GM19043 (cell line): ENCODE measurements around the gene MRGPRX3.
"Not testable (repeated sequence)": the region's sequence is repeated elsewhere in the genome, so short reads cannot be mapped to it uniquely, and the experiment has no call there.

ENCODE experiments used
- ATAC-seq: cut with Tn5 transposase; IDR thresholded peaks from one replicate; pipeline ENCODE4 v1.9.1; 2021; ENCODE audit warnings: low read depth; ENCODE audit not compliant: unreplicated experiment

Gene MRGPRX3

DNA sequence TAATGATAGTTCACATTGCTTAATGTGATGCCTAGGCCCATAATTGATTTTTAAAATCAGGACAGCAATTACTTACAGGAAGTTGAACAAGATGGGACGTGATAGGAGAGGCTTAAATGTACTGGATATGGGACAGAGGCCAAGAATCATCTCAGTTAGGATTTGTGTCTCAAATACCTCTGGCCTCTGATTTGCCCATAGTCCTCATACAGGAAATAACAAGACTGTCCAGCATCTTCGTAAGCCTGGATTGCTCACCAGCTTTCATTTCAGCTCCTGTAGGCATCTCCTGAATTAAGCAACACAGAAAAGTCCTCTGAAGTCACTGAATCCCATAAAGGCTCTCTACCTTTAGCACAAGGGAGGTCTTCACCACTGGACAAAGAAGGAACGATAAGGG is at the start of gene MRGPRX3:
TSS of gene MRGPRX3 (plus strand) at position 231 of the 400 bp plus-strand sequence. CDS start 4,632 bp downstream, outside the sequence.
- ATAC-seq: no peak

DNA sequence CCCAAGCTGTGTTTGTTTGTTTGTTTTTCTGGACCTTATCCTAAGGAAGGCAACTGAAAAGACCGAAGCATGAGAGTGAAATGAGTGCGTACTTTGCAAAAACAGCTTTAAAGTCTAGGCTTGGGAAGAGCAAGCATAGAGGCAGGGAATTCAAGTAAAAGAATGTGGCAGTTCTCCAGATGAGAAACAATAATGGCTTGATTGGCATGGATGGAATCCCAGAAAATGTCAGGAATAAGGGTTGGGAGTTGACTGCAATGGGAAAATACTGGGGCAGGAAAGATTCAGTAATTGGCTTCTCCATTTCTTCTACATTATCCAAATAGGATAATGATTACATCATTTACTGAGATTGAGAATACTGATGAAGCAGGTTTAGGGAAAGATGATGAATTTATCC is 44.0 kb upstream of the MRGPRX3 start:
- ATAC-seq: no peak

DNA sequence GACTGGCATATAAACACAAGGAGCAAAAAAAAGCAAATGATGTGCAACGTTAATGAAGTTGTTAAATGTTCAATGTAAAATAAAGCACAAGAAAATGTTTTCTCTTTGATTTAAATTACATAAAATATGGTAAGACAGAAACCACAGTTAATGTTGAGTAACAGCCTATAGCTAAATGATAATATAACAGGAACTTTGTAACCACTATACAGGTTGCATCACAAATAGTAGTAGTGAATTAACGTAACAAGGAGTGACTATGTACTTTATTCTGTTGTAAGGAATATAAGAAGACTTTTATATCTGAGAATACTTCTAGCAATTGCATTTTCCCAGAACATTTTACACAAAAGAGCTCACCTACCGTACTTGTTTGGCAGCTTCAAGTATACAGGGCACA is 43.4 kb upstream of the MRGPRX3 start:
- no peak for ATAC-seq

DNA sequence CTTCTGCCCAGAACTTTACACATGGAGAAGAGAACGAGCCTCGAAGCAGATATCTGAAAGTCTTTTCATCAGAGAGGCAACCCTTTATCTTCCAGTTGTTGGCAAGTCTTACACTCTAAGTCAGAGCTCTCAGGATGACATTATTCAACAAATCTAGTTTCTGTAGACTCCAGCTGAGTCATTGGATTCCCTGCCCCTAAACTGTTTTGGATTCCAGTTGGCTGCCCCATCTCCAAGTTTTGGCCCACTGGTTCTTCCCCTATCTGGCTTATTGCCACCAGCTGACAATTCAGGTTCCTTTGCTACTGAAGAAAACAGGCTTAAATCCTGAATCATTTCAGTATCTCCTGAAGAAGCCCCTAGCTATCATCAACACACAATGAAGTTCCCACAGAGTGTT is 40.6 kb upstream of the MRGPRX3 start:
- no peak for ATAC-seq

DNA sequence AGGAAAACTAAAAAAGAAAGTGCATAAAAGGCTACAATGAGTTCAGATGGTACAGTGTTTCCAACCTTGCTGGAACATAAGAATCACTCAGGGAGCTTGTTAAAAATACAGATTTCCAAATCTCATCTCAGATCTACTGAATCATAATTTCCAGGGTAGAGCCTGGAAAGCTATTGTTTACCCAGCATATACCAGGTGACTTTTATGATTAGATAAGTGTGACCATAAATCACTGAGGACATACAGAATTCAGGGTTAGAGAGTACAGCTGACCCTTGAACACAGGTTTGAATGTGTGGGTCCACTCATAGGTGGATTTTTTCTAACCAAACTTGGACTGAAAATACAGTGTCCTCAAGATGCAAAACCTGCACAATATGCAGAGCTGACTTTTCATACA is 38.4 kb upstream of the MRGPRX3 start:
- no peak for ATAC-seq

DNA sequence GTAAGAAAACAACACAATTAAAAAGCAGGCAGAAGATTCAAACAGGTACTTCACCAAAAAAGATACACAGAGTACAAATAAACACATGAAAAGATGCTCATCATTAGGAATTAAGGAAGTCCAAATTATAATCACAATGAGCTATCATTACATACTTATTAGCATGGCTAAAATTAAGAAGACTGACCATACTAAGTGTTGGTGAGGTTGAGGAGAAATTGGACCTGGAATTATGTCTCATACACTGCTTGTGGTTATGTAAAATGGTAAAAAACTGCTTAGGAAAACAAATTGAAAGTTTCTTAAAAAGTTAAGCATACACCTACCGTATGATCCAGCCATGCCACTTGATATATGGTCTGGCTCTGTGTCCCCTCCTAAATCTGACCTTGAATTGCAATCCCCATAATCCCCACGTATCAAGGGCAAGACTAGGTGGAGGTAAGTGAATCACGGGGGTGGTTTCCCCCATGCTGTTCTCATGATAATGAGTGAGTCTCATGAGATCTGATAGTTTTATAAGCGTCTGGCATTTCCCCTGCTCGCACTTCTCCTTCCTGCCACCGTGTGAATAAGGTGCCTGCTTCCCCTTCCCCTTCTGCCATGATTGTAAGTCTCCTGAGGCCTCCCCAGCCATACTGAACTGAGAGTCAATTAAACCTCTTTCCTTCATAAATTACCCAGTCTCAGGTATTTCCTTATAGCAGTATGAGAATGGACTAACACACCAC is 31.3 kb upstream of the MRGPRX3 start:
- ATAC-seq: no peak

DNA sequence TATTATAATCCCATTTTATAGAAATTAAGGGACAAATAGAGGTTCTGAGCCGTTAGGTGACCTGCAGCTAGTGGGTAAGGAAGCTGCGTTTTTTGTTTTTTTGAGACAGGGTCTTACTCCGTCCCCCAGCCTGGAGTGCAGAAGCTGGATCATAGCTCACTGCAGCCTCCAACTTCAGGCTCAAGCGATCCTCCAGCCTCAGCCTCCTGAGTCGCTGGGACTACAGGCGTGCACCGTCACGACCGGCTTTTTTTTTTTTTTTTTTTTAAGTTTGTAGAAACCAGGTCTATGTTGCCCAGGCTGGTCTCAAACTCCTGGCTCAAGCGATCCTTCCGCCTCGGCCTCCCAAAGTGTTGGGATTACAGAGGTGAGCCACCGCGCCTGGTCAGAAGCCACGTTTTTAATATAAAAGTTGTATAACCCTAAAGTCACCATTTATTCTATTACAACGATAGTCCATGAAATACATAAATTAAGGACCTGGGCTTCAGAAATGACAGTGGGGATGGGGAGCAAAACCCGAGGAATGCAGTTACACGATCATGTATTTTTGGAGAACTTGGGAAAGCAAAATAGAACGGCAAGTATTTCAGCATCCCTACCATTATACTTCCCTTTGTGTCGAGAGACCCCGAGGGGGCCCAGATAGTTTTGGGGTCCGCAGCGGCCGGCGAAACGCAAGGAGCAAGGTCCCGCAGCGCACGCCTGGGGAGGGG is 27.1 kb upstream of the MRGPRX3 start:
- ATAC-seq: no peak

DNA sequence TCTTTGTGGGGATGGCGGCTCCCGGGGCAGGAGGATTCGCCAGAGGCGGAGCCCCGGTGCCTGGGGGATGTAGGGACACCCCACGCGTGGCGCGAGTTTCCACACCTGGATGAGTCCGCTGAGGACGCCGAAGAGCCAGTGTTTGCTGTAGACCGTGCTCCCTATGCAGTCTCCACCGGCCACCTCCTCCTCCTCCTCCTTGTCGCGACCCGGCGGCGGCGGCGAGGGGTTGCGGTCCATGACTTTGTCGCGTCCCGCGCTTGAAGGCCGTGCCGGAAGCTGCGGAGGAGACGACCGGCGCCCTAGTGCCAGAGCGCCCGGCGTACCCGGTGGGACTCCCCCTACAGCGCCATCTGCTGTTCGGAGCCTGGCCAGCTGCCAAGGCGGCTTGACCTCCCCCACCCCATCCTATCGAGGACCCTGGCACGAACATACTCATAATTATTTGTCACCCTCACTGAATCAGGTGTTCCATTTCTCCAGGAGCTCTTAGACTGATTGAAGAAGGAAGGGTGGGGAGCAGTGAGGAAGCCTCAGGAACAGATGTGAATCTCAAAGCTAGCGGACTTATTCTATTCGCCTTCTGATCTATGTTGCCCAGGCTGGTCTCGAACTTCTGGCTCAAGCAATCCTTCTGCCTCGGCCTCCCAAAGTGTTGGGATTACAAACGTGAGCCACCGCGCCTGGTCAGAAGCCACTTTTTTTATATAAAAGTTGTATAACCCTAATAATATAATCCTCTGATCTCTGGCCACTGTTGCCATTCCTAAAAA is 26.4 kb upstream of the MRGPRX3 start, which contains the start of gene SAAL1:
TSS of gene SAAL1 (minus strand) at position 281 of the 773 bp plus-strand sequence. CDS start at position 240, 41 bp downstream.
- ATAC-seq: peak; percentile 95

DNA sequence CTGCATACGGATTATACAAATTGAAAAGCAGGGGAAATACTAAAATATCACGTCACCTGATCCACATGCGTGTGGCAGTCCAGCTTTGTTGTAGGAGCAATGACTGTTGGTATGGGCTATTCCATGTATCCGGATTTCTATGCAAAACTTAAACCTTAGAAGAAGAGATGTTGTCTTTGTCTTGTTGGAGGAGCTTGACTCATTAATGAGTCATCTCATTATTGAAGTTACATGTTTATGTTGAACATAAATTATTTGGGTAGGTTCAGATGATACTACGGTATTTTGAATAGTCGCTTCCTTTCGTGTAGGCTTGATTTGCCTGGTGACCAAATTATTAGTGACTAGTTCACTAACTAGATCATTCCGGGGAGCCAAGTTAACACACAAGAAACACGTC is 25.7 kb upstream of the MRGPRX3 start:
- no peak for ATAC-seq

DNA sequence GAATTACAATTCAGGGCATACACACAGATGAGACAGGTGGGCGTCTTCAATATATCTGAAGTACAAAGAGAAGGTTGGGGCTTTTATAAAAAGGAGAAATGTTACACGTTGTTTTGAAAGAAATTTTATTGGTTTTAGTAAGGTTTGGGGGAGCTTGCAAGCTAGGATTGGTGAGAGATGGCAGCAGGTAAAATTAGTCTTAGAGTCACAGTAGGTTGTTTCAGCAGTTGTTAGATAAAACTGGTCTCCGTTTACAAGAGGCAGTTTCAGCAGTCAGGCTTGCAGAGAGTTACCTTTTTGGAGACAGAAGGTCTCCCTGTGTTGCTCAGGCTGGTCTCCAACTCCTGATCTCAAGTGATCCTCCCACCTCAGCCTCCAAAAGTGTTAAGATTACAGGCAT is 24.1 kb upstream of the MRGPRX3 start:
- no peak for ATAC-seq

DNA sequence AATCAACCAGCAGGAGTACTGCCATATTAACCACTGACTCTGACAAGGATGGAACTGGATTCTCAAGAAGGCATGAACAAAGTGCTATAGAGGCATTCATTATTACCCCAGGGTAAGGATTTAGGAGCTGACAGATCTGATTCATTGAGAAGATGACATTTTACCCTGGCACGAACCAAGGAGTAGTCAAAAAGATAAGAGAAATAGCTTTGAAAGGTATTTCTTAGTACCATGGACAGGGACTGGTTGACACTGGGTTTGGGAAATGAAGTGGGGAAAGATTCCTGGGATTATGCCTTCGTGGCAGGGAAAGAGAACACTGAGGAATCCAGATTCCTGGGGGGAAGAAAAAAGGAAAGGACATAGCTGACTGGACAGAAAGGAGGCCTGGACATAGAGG is 21.4 kb upstream of the MRGPRX3 start:
- ATAC-seq: no peak

DNA sequence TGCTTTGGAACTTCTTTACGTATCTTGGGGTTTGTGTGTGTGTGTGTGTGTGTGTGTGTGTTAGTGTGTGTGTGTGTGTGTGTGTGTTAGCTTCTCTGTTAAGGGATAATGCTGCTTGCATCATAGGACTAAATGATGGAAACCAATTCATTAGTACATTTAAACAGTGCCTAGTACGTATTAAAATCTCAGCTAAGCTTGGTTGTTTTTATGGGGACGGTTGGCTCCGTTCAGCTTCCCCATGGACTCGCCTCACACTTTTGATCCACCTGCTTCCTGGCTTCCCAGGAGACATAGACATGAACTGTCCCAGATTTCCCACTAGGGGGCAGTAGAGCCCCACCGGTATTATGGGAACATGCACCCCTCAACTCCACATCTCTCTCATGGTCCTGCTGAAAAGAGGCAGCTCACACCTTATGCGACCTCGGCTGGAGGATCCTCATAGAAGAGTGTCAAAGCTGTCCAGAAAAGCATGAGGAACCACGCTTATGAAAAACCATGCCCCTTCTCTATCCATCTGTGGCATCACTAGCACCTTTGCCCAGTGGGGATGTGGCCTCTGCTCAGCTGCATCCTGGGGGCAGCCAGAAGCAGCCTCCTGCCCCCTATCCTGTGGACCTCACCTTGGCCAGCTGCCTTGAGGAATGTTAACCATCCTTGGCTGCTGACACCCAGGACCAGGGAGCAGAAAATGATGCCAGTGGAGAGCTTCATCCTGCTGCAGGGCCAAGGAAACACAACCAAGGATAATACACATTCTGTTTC is 16.8 kb upstream of the MRGPRX3 start:
- ATAC-seq: peak; percentile 77

DNA sequence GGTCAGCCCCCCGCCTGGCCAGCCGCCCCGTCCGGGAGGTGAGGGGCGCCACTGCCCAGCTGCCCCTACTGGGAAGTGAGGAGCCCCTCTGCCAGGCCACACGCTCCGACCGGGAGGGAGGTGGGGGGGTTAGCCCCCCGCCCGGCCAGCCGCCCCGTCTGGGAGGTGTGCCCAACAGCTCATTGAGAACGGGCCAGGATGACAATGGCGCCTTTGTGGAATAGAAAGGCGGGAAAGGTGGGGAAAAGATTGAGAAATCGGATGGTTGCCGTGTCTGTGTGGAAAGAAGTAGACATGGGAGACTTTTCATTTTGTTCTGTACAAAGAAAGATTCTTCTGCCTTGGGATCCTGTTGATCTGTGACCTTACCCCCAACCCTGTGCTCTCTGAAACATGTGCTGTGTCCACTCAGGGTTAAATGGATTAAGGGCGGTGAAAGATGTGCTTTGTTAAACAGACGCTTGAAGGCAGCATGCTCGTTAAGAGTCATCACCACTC is 11.0 kb upstream of the MRGPRX3 start:
- not testable (repeated sequence) for ATAC-seq

DNA sequence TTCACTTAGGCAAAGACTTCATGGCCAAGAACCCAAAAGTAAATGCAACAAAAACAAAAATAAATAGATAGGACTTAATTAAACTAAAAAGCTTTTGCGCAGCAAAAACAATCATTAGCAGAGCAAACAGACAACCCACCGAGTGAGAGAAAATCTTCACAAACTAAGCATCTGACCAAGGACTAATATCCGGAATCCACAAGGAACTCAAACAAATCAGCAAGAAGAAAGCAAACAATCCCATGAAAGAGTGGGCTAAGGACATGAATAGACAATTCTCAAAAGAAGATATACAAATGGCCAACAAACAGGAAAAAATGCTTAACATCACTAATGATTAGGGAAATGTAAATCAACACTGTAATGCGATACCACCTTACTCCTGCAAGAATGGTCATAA is 1.3 kb upstream of the MRGPRX3 start:
- ATAC-seq: not testable (repeated sequence)

DNA sequence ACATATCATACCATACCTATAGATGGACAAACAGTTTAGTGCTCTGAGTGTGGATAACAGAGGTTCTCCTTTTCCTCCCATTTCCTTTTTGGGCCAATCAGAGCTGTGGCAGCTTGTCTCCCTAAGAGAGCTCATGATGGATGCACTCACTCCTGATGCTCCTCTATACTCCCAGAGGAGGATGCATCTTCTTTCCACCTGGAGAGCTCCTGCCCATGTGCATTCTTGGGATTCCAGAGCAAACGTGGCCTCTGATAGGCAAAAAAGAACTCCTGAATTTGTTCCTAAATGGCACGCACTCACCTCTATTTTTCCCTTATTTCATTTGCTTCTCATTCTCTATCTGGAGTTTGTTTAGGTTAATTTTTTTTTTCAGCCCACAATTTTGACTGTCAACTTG is 2.9 kb downstream of the MRGPRX3 start:
- ATAC-seq: no peak

DNA sequence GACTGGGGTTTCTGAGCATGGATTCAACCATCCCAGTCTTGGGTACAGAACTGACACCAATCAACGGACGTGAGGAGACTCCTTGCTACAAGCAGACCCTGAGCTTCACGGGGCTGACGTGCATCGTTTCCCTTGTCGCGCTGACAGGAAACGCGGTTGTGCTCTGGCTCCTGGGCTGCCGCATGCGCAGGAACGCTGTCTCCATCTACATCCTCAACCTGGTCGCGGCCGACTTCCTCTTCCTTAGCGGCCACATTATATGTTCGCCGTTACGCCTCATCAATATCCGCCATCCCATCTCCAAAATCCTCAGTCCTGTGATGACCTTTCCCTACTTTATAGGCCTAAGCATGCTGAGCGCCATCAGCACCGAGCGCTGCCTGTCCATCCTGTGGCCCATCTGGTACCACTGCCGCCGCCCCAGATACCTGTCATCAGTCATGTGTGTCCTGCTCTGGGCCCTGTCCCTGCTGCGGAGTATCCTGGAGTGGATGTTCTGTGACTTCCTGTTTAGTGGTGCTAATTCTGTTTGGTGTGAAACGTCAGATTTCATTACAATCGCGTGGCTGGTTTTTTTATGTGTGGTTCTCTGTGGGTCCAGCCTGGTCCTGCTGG is 4.9 kb downstream of the MRGPRX3 start:
- ATAC-seq: no peak

DNA sequence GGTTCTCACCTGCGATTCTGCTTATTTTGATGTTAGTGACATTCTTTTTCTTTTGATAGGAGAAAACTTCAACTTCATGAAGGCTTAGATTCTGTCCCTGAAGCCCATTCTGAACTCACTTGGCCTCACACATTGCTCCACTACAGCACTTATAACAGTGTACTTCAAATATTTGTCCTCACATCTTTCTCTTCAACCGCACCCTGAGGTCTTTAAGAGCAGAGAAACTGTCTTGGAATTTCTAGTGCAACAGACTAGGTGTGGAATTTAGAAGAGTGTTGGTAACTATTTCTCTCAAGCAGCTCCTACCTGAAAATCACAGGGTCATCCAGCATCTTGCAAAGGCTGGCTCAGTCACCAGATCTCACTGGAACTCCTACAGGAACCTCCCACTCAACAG is 7.8 kb downstream of the MRGPRX3 start:
- ATAC-seq: no peak

DNA sequence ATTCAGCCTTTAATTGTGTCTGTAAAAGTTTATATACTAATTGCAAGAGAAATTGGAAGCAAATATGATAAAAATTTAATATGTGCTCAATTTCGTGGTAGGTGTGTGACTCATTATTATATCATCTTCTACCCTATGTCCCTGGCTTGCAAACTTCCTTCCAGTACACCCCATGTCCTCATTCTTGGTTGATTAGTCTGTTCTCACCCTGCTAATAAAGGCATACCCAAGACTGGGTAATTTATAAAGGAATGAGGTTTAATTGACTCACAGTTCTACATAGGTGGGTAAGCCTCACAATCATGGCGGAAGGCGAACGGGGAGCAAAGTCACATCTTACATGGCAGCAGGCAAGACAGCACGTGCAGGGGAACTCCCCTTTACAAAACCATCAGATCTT is 11.9 kb downstream of the MRGPRX3 start:
- ATAC-seq: no peak

DNA sequence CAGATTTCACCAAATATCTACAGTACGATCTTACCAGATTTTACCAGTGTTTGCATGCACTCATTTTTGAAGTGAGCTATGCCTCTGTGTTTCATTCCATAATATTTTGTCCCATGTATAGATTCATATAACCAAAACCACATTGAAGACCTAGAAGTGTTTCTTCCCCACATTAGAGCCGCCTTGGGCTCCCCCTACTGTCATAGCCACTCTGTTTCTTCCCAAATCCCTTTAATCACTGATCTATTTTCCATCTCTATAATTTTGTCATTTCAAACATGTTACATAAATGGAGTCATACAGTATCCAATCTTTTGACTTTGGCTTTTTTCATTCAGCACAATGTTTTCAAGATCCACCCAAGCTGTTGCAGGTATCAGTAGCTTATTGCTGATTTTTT is 12.7 kb downstream of the MRGPRX3 start:
- ATAC-seq: no peak

DNA sequence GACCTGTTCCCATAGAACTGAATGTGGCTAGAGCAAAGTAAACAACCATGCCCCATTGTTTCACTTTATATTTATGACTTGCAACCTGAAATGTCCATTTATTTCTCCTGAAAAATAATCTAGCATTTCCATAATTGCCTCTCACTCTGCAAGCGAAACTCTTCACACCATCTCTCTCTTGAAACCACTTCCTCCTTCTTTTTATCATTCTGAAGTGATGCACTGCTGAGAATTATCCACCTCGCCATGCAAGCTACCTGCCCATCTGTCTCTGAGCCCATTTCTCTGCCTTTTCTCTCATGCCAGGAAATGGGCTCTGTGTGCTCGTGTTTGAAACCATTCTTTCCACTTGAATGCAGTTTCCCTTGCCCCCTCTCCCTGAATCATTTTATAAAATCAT is 13.5 kb downstream of the MRGPRX3 start:
- ATAC-seq: no peak
